T47D (cell line): ENCODE measurements around the gene RHOJ.
"Not testable (repeated sequence)": the region's sequence is repeated elsewhere in the genome, so short reads cannot be mapped to it uniquely, and the experiment has no call there.

Source experiments
- DNase-seq, 2 experiments: peaks; one replicate each; pipeline versions ENCODE4 v3.0.0 to v3.0.0-alpha.2; 2011 to 2012; ENCODE audit warnings: low read depth in 1 of 2, low spot score in 1 of 2
- JUND ChIP-seq: IDR thresholded peaks from 2 replicates; pipeline ENCODE4 v1.6.1; 2012; ENCODE audit warnings: low read depth
- in situ Hi-C: cut with HindIII; loops from 2 replicates; pipeline ENCODE4 v1.10.0; 2016; ENCODE audit warnings: low sequenced_read_pairs, low pct_unique_long_range_greater_than_20kb

The RHOJ gene

DNA sequence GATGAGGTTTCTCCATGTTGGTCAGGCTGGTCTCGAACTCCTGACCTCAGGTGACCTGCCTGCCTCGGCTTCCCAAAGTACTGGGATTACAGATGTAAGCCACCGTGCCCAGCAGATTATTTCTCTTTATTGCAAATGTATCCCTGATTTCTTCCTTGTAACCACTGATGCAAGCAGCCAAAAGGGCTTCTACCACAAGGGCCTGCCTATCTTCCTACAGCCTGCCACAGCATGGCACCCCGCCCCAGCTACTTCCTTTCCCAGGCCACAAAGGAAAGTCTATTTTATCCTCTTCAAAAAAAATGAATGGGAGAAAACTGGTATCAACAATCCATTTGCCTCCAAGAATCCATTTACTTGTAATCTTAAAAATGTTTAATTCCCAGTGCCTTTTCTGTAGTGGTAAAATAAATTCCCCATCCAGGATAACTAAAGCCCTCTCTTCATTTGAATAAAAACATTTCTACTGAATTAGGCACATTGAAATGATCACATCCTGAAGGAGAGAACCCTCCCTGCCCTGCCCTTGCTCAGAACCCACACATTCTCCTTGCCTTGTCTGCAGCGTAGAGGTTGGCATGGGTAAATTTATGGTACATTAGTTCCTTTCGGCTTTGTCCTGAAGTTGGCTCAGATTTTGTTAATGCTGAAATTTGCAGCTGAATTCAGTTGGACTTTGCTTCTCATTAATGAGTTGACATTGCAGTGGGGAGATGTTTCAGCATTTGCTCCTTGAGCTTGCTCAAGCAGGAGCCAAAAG is 95.3 kb downstream of the RHOJ start:
- in situ Hi-C loops: no loop called here
- no peak for TF ChIP-seq JUND
- DNase-seq: no peak

DNA sequence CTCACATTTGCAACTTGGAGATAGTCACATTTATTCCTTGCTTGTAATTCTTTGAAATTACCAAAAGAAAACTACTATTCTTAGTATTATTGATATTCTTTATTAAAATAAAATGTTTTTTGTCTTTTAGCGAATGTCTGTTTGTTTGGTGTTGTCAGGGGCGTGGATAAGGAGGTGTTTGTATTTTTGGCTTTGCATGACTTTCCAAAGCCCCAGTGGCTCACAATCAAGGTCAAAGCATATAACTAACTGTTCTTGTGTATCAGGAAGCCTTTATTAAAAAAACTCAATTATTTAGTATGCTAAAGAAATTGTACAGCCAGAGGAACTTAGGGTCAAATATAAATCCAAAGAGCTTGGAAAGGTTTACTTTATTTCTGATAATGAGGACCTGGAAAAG is 96.6 kb downstream of the RHOJ start:
- TF ChIP-seq JUND: no peak
- in situ Hi-C loops: no loop called here
- DNase-seq: no peak

DNA sequence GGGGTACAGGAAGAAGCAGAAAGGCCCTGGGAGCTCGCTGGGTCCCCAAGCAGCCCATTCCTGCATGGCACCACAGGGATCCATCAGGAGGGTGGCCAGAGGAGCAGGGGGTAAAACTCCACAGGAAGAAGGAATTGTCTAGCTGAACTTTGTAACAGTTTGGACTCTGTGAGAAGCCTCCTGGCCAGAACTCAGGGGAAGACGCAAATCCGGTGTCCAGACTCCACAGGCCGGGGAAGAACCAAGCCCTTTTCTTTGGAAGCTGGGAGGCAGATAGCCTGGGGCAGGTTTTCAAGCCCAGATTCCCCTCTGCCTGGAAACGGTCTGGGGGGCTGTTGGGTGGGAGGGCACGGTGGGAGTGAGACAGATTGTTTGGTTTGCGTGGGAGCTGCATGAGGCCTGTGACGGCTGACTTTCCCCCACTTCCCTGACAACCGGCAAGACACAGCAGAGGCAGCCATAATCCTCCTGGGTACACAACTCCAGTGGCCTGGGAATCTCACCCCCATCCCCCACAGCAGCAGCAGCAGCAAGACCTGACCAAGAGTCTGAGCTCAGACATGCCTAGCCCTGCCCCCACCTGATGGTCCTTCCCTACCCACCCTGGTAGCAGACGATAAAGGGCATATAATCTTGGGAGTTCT is 97.8 kb downstream of the RHOJ start:
- in situ Hi-C loops: no loop called here
- TF ChIP-seq JUND: no peak
- DNase-seq: no peak

DNA sequence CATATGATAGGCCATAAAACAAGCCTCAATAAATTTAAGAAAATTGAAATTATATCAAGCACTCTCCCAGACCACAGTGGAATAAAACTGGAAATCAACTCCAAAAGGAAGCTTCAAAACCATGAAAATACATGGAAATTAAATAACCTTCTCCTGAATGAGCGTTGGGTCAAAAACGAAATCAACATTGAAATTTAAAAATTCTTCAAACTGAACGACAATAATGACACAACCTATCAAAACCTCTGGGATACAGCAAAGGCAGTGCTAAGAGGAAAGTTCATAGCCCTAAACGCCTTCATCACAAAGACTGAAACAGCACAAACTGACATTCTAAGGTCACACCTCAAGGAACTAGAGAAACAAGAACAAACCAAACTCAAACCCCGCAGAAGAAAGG is 100.2 kb downstream of the RHOJ start:
- DNase-seq, in situ Hi-C loops: not testable (repeated sequence)

DNA sequence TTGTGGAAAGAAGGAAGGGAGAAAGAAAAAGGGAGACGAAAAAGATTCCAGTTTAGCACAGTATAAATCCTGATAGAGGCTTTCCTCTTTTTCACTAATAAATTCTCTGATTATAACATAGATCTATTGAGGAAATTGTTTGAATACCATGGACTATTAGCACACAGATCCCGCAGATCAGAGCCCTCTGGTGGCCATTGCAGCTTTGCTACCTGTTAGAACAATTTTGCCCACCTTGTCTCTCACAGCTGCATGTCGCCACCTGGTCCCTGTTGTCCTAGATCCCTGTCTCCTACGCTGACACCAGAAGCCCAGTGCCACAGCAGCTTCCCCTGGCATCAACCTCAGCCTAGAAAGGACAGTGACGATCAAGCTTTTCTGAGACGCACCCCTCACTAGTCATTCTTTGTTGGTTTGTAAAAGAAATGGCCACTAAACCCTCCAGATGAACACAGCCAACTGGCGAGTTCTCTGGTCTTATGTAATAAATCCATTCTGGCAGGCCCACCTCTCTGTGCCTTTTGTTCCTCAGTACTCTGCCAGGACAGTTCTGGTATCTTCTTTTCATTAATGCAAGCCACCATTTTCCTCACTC is 104.6 kb downstream of the RHOJ start:
- in situ Hi-C loops: no loop called here
- peak in 1 of 2 experiments; percentile 46 for DNase-seq
- no peak for TF ChIP-seq JUND

DNA sequence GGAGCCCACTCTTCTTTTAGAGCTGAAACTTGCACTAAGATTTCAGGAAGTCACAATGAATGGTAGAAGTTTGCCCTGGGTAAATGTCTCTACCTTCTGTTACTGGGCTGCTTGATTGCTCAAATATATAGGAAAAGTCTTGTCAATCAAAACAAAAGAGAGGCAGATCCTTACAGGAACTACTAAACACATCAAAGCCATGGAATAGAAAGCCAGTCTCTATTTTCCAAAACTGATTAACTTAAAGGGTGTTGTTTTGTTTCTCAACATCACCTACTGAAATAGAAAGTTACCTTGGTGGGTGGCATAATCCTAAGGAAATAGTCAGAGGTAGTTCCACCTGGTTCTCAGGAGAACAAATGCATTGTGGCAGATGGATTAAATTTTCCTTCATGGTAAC is 114.6 kb downstream of the RHOJ start, which contains the start of gene GPHB5:
Gene GPHB5 (minus strand): TSS at position 101 of the 400 bp plus-strand sequence. CDS start 1,086 bp downstream, outside the sequence.
- in situ Hi-C loops: no loop called here
- no peak for DNase-seq

DNA sequence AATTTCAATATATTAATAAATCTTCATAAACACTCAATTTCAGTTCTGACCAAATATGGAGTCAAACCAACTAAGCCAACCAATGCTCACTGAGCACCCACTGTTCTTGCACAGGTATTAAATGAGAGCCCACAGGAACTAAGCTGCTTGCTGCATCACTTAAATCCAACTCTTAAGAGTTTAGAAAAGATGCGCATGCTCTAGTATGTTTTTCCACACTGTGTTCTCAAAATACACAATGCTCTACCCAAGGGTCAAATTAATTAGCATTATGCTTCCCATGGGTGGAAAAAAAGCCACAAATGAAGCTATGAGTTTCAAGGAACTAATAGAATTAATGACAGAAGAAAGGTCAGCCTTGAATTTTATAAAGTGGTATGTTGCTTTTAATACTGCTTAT is 118.2 kb downstream of the RHOJ start:
- TF ChIP-seq JUND: no peak
- in situ Hi-C loops: no loop called here
- DNase-seq: no peak

More for the DNA sequence above, 114.6 kb downstream of the RHOJ start, which contains the start of gene GPHB5:
- TF ChIP-seq JUND: no peak

DNA sequence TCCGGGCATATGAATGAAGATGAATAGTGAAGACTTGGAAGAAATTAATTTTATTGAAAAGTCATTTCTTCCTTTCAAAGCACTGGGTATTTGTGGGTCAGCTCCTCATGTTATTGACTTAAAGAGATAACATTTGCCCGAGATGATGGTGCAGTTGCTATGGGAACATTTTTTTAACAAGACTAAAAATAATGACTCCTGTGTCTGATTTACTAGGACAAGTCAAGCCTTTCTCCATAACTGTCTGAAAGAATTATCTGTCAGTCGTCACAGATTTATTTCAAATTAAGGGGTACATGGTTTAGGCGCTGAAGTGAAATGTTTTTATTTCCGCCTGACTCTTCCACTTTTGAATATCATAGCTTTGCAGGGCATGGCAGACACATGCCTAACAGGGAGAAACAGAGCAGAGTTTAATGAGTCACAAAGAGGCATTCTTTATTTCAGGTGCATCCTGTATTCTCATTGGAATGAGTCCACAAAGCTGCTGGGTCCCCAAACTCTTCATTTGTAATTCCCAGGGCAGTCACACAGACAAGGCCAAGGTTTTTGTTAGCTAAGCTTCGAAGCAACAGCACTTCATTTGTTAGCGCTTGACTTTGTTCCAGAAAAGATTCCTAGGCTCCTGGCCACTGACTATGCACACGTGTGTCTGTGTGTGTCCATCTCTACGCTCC is 118.8 kb downstream of the RHOJ start:
- no peak for TF ChIP-seq JUND
- in situ Hi-C loops: no loop called here
- DNase-seq: no peak

DNA sequence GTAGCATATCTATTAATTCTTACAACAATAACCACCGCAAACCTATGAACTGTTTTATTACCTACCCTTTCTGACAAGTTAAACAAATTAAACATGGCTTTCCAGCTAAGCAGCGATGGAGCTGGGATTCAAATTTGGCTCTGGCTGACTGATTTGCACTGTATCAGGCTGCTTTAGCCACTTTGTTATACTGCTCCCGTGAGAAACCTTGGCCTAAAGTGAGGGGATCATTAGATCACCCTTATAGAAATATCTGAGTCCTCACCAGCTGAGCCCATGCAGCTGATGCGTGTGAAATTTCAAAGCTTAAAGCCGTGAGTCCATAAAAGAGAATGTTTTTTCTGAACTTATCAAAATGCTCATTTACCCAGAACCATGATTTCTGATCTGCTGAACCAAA is 122.6 kb downstream of the RHOJ start:
- in situ Hi-C loops: no loop called here
- no peak for TF ChIP-seq JUND
- DNase-seq: no peak

DNA sequence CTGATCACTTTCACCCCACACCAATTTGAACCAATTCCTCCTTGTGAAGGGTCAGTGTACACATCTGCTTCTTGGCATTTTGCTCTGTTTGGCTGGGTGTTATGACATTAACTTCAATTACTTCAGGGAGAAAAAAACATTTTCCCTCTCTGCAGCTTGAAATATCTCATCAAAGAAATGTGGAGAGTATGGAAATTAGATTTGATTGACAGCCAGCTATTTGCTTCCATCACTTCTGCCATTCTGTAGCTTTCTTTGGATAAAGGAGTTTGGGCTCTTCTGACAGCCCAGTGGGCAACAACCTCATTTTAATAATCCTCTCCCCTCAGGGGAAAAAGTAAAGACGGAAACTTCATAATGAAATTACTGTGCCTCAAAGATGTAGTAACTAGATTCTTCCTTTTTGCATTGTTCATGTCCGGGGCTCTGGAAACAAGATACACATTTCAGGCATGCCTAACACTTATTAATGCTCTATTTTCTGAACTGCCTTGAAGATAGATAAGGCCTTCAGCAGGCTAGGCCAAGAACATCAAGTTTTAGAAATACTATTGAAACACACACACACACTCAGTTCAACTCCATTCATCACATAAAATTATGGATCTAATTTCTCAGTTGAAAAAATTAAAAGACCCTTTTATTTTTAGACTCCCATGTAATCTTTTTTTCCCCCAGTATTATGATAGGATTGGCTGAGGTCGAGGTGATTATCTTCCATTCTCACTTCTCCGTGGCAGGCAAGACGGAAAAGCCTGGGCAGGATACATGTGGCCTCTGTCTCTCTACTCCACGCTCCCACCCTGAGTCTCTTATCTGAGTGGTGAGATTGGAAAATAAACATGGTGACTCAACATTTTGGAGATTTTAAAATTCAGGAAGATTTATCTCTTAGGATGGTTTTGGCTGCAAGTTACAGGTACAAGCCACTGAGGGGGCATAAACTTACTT is 124.8 kb downstream of the RHOJ start:
- in situ Hi-C loops: no loop called here

DNA sequence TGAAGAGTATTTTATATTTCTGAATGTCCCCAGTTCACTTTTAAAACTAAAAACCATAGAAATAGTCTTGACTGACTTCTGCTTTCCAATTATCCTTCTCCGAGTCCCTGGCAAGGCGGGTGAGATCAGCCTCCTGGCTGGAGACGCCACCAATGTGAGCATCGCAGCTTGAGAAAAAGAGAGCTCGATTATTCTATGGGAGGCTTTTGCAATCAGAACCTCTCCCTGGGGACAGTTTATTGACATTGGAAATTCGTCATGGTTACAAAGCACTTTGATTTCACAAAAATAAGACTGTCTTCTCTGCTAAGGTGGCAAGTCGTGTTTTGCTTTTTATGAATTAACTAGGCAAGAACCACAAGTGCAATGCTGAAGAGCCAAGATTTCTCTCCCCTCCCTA is 138.1 kb downstream of the RHOJ start:
- no peak for DNase-seq
- TF ChIP-seq JUND: no peak
- in situ Hi-C loops: no loop called here

More for the DNA sequence above, 124.8 kb downstream of the RHOJ start:
- TF ChIP-seq JUND: no peak
- no peak for DNase-seq
